ENCODE results near the gene ANO4.
"Not testable (repeated sequence)": the region's sequence is repeated elsewhere in the genome, so short reads cannot be mapped to it uniquely, and the experiment has no call there.

Gene ANO4

DNA sequence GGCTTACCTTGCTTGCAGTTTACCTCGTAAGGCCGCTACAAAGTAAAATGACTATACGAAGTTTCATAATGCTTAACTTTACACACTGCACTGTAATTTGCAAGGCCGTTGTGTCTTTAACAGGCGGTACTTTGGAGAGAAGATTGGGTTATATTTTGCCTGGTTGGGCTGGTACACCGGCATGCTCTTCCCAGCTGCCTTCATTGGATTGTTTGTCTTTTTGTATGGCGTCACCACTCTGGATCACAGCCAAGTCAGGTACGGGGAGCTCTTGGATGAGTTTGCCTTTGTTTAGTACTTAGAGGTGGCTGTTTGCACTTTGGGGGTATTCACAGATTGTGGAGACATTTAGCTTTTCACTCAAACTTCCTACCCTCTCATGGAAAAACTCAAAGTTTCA lies 247.6 kb downstream of the ANO4 start:
- Histone ChIP-seq H3K9me3 (ENCODE audit: control insufficient read depth, low read length) (no peaks in the 10 kb centered on the region), H3K27me3 (ENCODE audit: control insufficient read depth, insufficient read depth, low read length, poor library complexity, severe bottlenecking) (no peaks in the 10 kb centered on the region), H3K36me3 (ENCODE audit: control insufficient read depth, insufficient read depth, low read length) (no peaks in the 10 kb centered on the region), H3K4me1 (ENCODE audit: control insufficient read depth, insufficient read depth, low read length) (no peaks in the 10 kb centered on the region), H3K27ac (ENCODE audit: insufficient read depth, low read depth, low read length, poor library complexity, severe bottlenecking) (no peak overlapping the region), H3K4me3 (ENCODE audit: insufficient read depth, low read depth, low read length) (no peak overlapping the region)
- 96% methylated on average over 7 to 8 of the region's 8 CpGs for WGBS, 2 experiments

DNA sequence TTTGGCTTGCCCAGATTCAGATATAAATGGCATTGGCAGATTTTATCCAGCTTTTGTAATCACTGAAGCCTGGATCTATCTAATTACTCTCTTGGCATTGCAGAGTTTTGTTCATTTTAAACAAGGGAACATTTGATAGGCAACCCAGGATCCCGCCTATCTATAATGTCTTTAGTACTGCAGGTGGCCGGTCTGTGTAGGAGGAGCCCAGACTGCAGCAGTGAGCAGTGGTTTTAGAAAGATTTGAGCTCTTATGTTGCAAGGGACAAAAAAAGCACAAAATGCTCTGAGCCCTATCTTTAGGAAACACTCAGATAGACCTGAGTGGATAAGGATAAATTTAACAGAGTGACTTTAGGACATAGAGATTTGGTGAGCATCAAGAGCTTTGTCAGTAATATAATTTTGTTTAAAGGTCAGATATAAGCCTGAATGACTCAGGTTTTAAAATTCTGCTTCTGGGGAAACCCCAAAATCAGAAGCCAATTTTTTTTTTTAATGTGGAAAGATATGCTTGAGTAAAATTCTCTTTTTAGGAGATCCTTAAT lies 250.0 kb downstream of the ANO4 start:
- Histone ChIP-seq H3K36me3 (ENCODE audit: control insufficient read depth, insufficient read depth, low read length) (no peaks in the 10 kb centered on the region), H3K4me1 (ENCODE audit: control insufficient read depth, insufficient read depth, low read length) (no peaks in the 10 kb centered on the region), H3K27me3 (ENCODE audit: control insufficient read depth, insufficient read depth, low read length, poor library complexity, severe bottlenecking) (no peaks in the 10 kb centered on the region), H3K27ac (ENCODE audit: insufficient read depth, low read depth, low read length, poor library complexity, severe bottlenecking) (no peak overlapping the region), H3K9me3 (ENCODE audit: control insufficient read depth, low read length) (no peaks in the 10 kb centered on the region), H3K4me3 (ENCODE audit: insufficient read depth, low read depth, low read length) (no peak overlapping the region)
- 77 to 91% methylated on average over 2 of the region's 2 CpGs for WGBS, 2 experiments

GRCh38 chr12:101045486-101046464 lies 251.2 kb downstream of the ANO4 start:
- no peaks in the 10 kb centered on the region for H3K27me3 ChIP-seq (ENCODE audit: control insufficient read depth, insufficient read depth, low read length, poor library complexity, severe bottlenecking)
- 93 to 94% methylated on average over 7 of the region's 7 CpGs for WGBS, 2 experiments
- no peak overlapping the region for H3K4me3 ChIP-seq (ENCODE audit: insufficient read depth, low read depth, low read length)
- H3K9me3 ChIP-seq (ENCODE audit: control insufficient read depth, low read length) = no peaks in the 10 kb centered on the region
- no peaks in the 10 kb centered on the region for H3K36me3 ChIP-seq (ENCODE audit: control insufficient read depth, insufficient read depth, low read length)
- H3K27ac ChIP-seq (ENCODE audit: insufficient read depth, low read depth, low read length, poor library complexity, severe bottlenecking) = no peak overlapping the region
- no peaks in the 10 kb centered on the region for H3K4me1 ChIP-seq (ENCODE audit: control insufficient read depth, insufficient read depth, low read length)

- Histone ChIP-seq H3K27me3 (ENCODE audit: control insufficient read depth, insufficient read depth, low read length, poor library complexity, severe bottlenecking) (no peaks in the 10 kb centered on the region), H3K36me3 (ENCODE audit: control insufficient read depth, insufficient read depth, low read length) (no peaks in the 10 kb centered on the region), H3K9me3 (ENCODE audit: control insufficient read depth, low read length) (no peaks in the 10 kb centered on the region), H3K4me3 (ENCODE audit: insufficient read depth, low read depth, low read length) (no peak overlapping the region), H3K4me1 (ENCODE audit: control insufficient read depth, insufficient read depth, low read length) (no peaks in the 10 kb centered on the region), H3K27ac (ENCODE audit: insufficient read depth, low read depth, low read length, poor library complexity, severe bottlenecking) (no peak overlapping the region)
- WGBS, 2 experiments = no CpG with 5 or more reads among the region's 1 CpG
Measured at GRCh38 chr12:101047652-101048051, 253.1 kb downstream of the ANO4 start.

DNA sequence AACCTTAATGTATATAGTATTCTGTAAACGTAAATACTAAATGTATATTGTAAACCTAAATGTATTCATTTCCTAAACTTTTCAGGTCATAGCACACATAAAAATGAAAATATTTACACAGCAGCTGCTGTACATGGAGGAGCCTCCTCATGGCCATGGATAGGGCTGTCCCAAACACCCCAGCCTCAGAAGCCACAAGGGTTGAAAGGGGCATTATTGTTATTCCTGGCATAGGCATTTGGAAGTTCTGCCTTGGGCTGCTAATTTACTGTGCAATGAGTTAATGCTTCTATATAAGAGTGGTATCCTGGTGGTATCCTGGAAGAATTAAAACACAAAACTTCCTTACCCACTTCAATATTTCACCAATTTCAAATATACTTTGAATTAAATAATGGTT lies 256.1 kb downstream of the ANO4 start:
- H3K27ac ChIP-seq (ENCODE audit: insufficient read depth, low read depth, low read length, poor library complexity, severe bottlenecking) = no peak overlapping the region
- H3K27me3 ChIP-seq (ENCODE audit: control insufficient read depth, insufficient read depth, low read length, poor library complexity, severe bottlenecking) = no peaks in the 10 kb centered on the region
- no peaks in the 10 kb centered on the region for H3K9me3 ChIP-seq (ENCODE audit: control insufficient read depth, low read length)
- no CpG with 5 or more reads among the region's 1 CpG for WGBS, 2 experiments
- H3K4me1 ChIP-seq (ENCODE audit: control insufficient read depth, insufficient read depth, low read length) = no peaks in the 10 kb centered on the region
- no peaks in the 10 kb centered on the region for H3K36me3 ChIP-seq (ENCODE audit: control insufficient read depth, insufficient read depth, low read length)
- no peak overlapping the region for H3K4me3 ChIP-seq (ENCODE audit: insufficient read depth, low read depth, low read length)

- Histone ChIP-seq H3K36me3 (ENCODE audit: control insufficient read depth, insufficient read depth, low read length) (no peaks in the 10 kb centered on the region), H3K9me3 (ENCODE audit: control insufficient read depth, low read length) (no peaks in the 10 kb centered on the region), H3K27ac (ENCODE audit: insufficient read depth, low read depth, low read length, poor library complexity, severe bottlenecking) (no peak overlapping the region), H3K4me3 (ENCODE audit: insufficient read depth, low read depth, low read length) (no peak overlapping the region), H3K4me1 (ENCODE audit: control insufficient read depth, insufficient read depth, low read length) (no peaks in the 10 kb centered on the region), H3K27me3 (ENCODE audit: control insufficient read depth, insufficient read depth, low read length, poor library complexity, severe bottlenecking) (no peaks in the 10 kb centered on the region)
Measured at GRCh38 chr12:101051151-101051550, 256.6 kb downstream of the ANO4 start.

DNA sequence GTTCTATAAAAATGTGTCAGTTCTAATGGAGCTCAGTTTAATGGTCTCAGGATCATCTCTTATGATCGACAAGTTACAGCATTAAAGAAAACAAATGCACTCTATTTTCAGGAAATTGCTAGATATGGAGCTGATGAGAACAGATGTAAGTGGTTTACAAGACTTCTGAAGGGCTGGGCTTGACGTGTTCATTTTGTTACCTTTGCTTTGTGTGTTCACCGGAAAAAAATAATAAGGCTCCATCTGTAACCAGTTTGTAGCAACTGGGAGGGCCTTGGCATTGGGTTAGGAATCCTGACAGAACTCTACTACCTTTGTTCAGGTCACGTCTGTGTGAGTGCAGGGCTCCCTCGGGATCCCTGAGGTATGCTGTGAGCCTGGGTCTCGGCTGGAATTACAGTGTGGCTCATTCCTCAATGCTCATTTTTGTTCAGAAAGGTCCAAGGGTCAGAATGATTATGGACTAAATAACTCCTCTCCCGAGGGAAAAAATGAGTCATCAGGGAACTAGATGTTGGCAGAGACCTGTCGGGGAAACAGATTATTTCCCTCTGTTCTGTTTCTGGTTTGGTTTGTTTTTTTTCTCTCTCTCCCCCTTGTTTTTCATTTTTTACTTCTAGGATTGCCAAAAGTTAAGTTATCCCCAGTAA lies 257.4 kb downstream of the ANO4 start:
- H3K9me3 ChIP-seq (ENCODE audit: control insufficient read depth, low read length) = no peaks in the 10 kb centered on the region
- H3K27ac ChIP-seq (ENCODE audit: insufficient read depth, low read depth, low read length, poor library complexity, severe bottlenecking) = no peak overlapping the region
- no peaks in the 10 kb centered on the region for H3K36me3 ChIP-seq (ENCODE audit: control insufficient read depth, insufficient read depth, low read length)
- no peaks in the 10 kb centered on the region for H3K4me1 ChIP-seq (ENCODE audit: control insufficient read depth, insufficient read depth, low read length)
- 91 to 92% methylated on average over 8 of the region's 8 CpGs for WGBS, 2 experiments
- no peak overlapping the region for H3K4me3 ChIP-seq (ENCODE audit: insufficient read depth, low read depth, low read length)
- no peaks in the 10 kb centered on the region for H3K27me3 ChIP-seq (ENCODE audit: control insufficient read depth, insufficient read depth, low read length, poor library complexity, severe bottlenecking)

- H3K27ac ChIP-seq (ENCODE audit: insufficient read depth, low read depth, low read length, poor library complexity, severe bottlenecking) = no peak overlapping the region
- no peaks in the 10 kb centered on the region for H3K4me1 ChIP-seq (ENCODE audit: control insufficient read depth, insufficient read depth, low read length)
- no peaks in the 10 kb centered on the region for H3K36me3 ChIP-seq (ENCODE audit: control insufficient read depth, insufficient read depth, low read length)
- H3K4me3 ChIP-seq (ENCODE audit: insufficient read depth, low read depth, low read length) = no peak overlapping the region
- no peaks in the 10 kb centered on the region for H3K9me3 ChIP-seq (ENCODE audit: control insufficient read depth, low read length)
- H3K27me3 ChIP-seq (ENCODE audit: control insufficient read depth, insufficient read depth, low read length, poor library complexity, severe bottlenecking) = no peaks in the 10 kb centered on the region
Measured at GRCh38 chr12:101053203-101053602, 258.6 kb downstream of the ANO4 start.

- H3K4me1 ChIP-seq (ENCODE audit: control insufficient read depth, insufficient read depth, low read length) = no peaks in the 10 kb centered on the region
- H3K27me3 ChIP-seq (ENCODE audit: control insufficient read depth, insufficient read depth, low read length, poor library complexity, severe bottlenecking) = no peaks in the 10 kb centered on the region
- H3K9me3 ChIP-seq (ENCODE audit: control insufficient read depth, low read length) = no peaks in the 10 kb centered on the region
- H3K36me3 ChIP-seq (ENCODE audit: control insufficient read depth, insufficient read depth, low read length) = no peaks in the 10 kb centered on the region
- no peak overlapping the region for H3K27ac ChIP-seq (ENCODE audit: insufficient read depth, low read depth, low read length, poor library complexity, severe bottlenecking)
- H3K4me3 ChIP-seq (ENCODE audit: insufficient read depth, low read depth, low read length) = no peak overlapping the region
Measured at GRCh38 chr12:101055940-101056339, 261.4 kb downstream of the ANO4 start.

DNA sequence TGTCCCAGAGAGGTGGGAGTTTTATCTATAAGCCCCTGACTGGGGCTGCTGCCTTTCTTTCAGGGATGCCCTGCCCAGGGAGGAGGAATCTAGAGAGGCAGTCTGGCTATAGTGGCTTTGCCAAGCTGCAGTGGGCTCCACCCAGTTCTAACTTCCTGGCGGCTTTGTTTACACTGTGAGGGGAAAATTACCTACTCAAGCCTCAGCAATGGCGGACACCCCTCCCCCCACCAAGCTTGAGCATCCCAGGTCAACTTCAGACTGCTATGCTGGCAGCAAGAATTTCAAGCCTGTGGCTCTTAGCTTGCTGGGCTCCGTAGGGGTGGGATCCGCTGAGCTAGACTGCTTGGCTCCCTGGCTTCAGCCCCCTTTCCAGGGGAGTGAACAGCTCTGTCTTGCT lies 267.9 kb downstream of the ANO4 start:
- not testable (repeated sequence) for H3K4me1 ChIP-seq (ENCODE audit: control insufficient read depth, insufficient read depth, low read length); H3K9me3 ChIP-seq (ENCODE audit: control insufficient read depth, low read length); H3K36me3 ChIP-seq (ENCODE audit: control insufficient read depth, insufficient read depth, low read length); H3K27ac ChIP-seq (ENCODE audit: insufficient read depth, low read depth, low read length, poor library complexity, severe bottlenecking); H3K27me3 ChIP-seq (ENCODE audit: control insufficient read depth, insufficient read depth, low read length, poor library complexity, severe bottlenecking); H3K4me3 ChIP-seq (ENCODE audit: insufficient read depth, low read depth, low read length)
- 85 to 93% methylated on average over 4 of the region's 4 CpGs for WGBS, 2 experiments

Measured in ectodermal cell (in vitro differentiated cells).